PC-3 (cell line): ENCODE measurements around the gene GAP43. TPM values are rescaled to one million over a fixed set of nuclear protein-coding genes. Genes with fewer than 3 reads are reported as not detected.

ENCODE experiments used
- ATAC-seq: fragments of 200-7000 bp; cut with Tn5 transposase; 2 replicates; pipeline ENCODE4 v1.9.1; 2020; ENCODE audit warnings: mild to moderate bottlenecking, moderate library complexity
- BruUV-seq: library from RNA; stranded (reverse); fragments of 400-500 nt; replicated peaks from 2 replicates; lab custom pipeline; 2021; lab: Mats Ljungman, UMichigan
- CTCF ChIA-PET: fragments of 300-600 bp; sonication (Branson Sonifier 250); formaldehyde crosslinking; loops from one replicate; lab custom pipeline; 2022; ENCODE audit warnings: antibody characterized with exemption; lab: Charles Lee
- POLR2A ChIA-PET: fragments of 300-600 bp; sonication (Branson Sonifier 250); formaldehyde crosslinking; loops from one replicate; lab custom pipeline; 2022; ENCODE audit warnings: antibody characterized with exemption; ENCODE audit not compliant: unreplicated experiment; lab: Charles Lee
- DNase-seq: peaks from one replicate; pipeline ENCODE4 v3.0.0-alpha.2; 2015
- H2AFZ ChIP-seq: fragments of 300-600 bp; sonication (generic); 2 replicates; pipeline ENCODE4 v1.6.0; 2016; ENCODE audit warnings: antibody characterized with exemption, low read length
- H3F3A ChIP-seq: fragments of 300-600 bp; sonication (generic); one replicate; pipeline ENCODE4 v1.6.0; 2017; ENCODE audit warnings: antibody characterized with exemption, low read length, control low read depth, mild to moderate bottlenecking; ENCODE audit not compliant: unreplicated experiment
- H3K27ac ChIP-seq: fragments of 300-600 bp; sonication (generic); 2 replicates; pipeline ENCODE4 v1.5.1; 2016; ENCODE audit warnings: mild to moderate bottlenecking, low read length
- H3K27me3 ChIP-seq: fragments of 300-600 bp; sonication (generic); 2 replicates; pipeline ENCODE4 v1.6.1; 2016; ENCODE audit warnings: low read length, mixed read lengths
- H3K36me3 ChIP-seq: fragments of 300-600 bp; sonication (generic); 2 replicates; pipeline ENCODE4 v1.6.1; 2016; ENCODE audit warnings: low read depth, mixed run types, low read length, mixed read lengths
- H3K4me1 ChIP-seq: fragments of 300-600 bp; sonication (generic); 2 replicates; pipeline ENCODE4 v1.5.1; 2016; ENCODE audit warnings: low read length; ENCODE audit not compliant: insufficient read depth
- H3K4me2 ChIP-seq: fragments of 300-600 bp; sonication (generic); 2 replicates; pipeline ENCODE4 v1.6.0; 2016; ENCODE audit warnings: low read length
- H3K4me3 ChIP-seq: fragments of 300-600 bp; sonication (generic); 2 replicates; pipeline ENCODE4 v1.5.1; 2016; ENCODE audit warnings: mild to moderate bottlenecking, low read length, mixed read lengths
- H3K79me2 ChIP-seq: fragments of 300-600 bp; sonication (generic); 2 replicates; pipeline ENCODE4 v1.6.1; 2017; ENCODE audit warnings: low read length, mixed read lengths
- H3K9ac ChIP-seq: fragments of 300-600 bp; sonication (generic); 2 replicates; pipeline ENCODE4 v1.6.0; 2016; ENCODE audit warnings: mild to moderate bottlenecking, low read length
- H3K9me2 ChIP-seq: fragments of 300-600 bp; sonication (generic); replicated peaks from 2 replicates; pipeline ENCODE4 v1.6.1; 2016; ENCODE audit warnings: mixed run types, low read length, mixed read lengths
- H3K9me3 ChIP-seq: fragments of 300-600 bp; sonication (generic); 2 replicates; pipeline ENCODE4 v1.6.1; 2016; ENCODE audit warnings: low read length, mixed read lengths
- H4K20me1 ChIP-seq: fragments of 300-600 bp; sonication (generic); 2 replicates; pipeline ENCODE4 v1.6.1; 2016; ENCODE audit warnings: low read length, mixed read lengths
- EZH2 ChIP-seq: fragments of 300-600 bp; sonication (generic); IDR thresholded peaks from one replicate; pipeline ENCODE4 v1.6.1; 2017; ENCODE audit warnings: antibody characterized with exemption, mild to moderate bottlenecking, low read length; ENCODE audit not compliant: unreplicated experiment
- EZH2phosphoT487 ChIP-seq: fragments of 300-600 bp; sonication (generic); IDR thresholded peaks from 2 replicates; pipeline ENCODE4 v1.6.1; 2018; ENCODE audit warnings: mild to moderate bottlenecking, antibody characterized with exemption, low read length, borderline replicate concordance
- intact Hi-C: fragments of 100-400 bp; cut with micrococcal nuclease; formaldehyde crosslinking; loops from 2 replicates; pipeline ENCODE4 v1.9.0; 2023
- total RNA-seq: library from RNA; depleted of rRNA; stranded (reverse); fragments of >200 nt; gene quantifications from 2 replicates; pipeline ENCODE4 v1.2.3, GENCODE V29; 2014
- TF ChIP-seq, protein P1 (sequence below): fragments of 300-600 bp; sonication (generic); conservative IDR thresholded peaks from 2 replicates; pipeline ENCODE4 v1.5.1; 2017; ENCODE audit warnings: antibody characterized with exemption, low read depth, mild to moderate bottlenecking, low read length

GAP43 gene
- total RNA-seq, 1 experiment from 2014 or later: not detected

- Histone ChIP-seq H3K9ac (no peak overlapping the region), H3K4me2 (no peak overlapping the region), H3K4me3 (no peak overlapping the region), H3K9me3 (no peaks in the 10 kb centered on the region), H2AFZ (no peak overlapping the region), H3K27ac (no peak overlapping the region), H3K79me2 (no peaks in the 10 kb centered on the region), H3K9me2 (no peaks in the 10 kb centered on the region), H3K4me1 (no peaks in the 10 kb centered on the region), H4K20me1 (no peaks in the 10 kb centered on the region), H3K27me3 (peaks cover 37% of the 10 kb centered on the region), H3F3A (no peaks in the 10 kb centered on the region), H3K36me3 (no peaks in the 10 kb centered on the region)
- ChIA-PET POLR2A (interaction anchor here (0.5 kb wide), 1 partner anchor 457 kb away, joined by 6 read pairs; no protein-coding TSS in a partner anchor), CTCF (no interaction called here)
- ATAC-seq (no peak), DNase-seq (no peak)
- no TSS peak for BruUV-seq
- TF ChIP-seq EZH2phosphoT487 (no peak), EZH2 (no peak)
- TF ChIP-seq, protein P1, sequence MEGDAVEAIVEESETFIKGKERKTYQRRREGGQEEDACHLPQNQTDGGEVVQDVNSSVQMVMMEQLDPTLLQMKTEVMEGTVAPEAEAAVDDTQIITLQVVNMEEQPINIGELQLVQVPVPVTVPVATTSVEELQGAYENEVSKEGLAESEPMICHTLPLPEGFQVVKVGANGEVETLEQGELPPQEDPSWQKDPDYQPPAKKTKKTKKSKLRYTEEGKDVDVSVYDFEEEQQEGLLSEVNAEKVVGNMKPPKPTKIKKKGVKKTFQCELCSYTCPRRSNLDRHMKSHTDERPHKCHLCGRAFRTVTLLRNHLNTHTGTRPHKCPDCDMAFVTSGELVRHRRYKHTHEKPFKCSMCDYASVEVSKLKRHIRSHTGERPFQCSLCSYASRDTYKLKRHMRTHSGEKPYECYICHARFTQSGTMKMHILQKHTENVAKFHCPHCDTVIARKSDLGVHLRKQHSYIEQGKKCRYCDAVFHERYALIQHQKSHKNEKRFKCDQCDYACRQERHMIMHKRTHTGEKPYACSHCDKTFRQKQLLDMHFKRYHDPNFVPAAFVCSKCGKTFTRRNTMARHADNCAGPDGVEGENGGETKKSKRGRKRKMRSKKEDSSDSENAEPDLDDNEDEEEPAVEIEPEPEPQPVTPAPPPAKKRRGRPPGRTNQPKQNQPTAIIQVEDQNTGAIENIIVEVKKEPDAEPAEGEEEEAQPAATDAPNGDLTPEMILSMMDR: no peak
- intact Hi-C loops: no loop called here
Measured at GRCh38 chr3:115651087-115651486, 27.8 kb downstream of the GAP43 start.

GRCh38 chr3:115651599-115651998, 28.3 kb downstream of the GAP43 start:
- no peak overlapping the region for H2AFZ ChIP-seq
- no peak overlapping the region for H3K9ac ChIP-seq
- TF ChIP-seq EZH2phosphoT487: no peak
- TF ChIP-seq EZH2: no peak
- TF ChIP-seq, protein P1: no peak
- no peaks in the 10 kb centered on the region for H4K20me1 ChIP-seq
- H3K4me2 ChIP-seq: no peak overlapping the region
- ATAC-seq (no peak), DNase-seq (no peak)
- H3K9me3 ChIP-seq: no peaks in the 10 kb centered on the region
- H3F3A ChIP-seq: no peaks in the 10 kb centered on the region
- no TSS peak for BruUV-seq
- H3K9me2 ChIP-seq: no peaks in the 10 kb centered on the region
- H3K79me2 ChIP-seq: no peaks in the 10 kb centered on the region
- no peaks in the 10 kb centered on the region for H3K4me1 ChIP-seq
- CTCF ChIA-PET: no interaction called here
- no peak overlapping the region for H3K4me3 ChIP-seq
- peaks cover 37% of the 10 kb centered on the region for H3K27me3 ChIP-seq
- POLR2A ChIA-PET: no interaction called here
- H3K36me3 ChIP-seq: no peaks in the 10 kb centered on the region
- no peak overlapping the region for H3K27ac ChIP-seq
- intact Hi-C loops: no loop called here

- no peaks in the 10 kb centered on the region for H3K79me2 ChIP-seq
- intact Hi-C loops: no loop called here
- peaks cover under 1% of the 10 kb centered on the region for H3K4me1 ChIP-seq
- H3K36me3 ChIP-seq: no peaks in the 10 kb centered on the region
- POLR2A ChIA-PET: no interaction called here
- BruUV-seq: no TSS peak
- no peak overlapping the region for H3K4me2 ChIP-seq
- no peaks in the 10 kb centered on the region for H3K9me2 ChIP-seq
- DNase-seq: no peak
- ATAC-seq: no peak
- CTCF ChIA-PET: no interaction called here
- H3F3A ChIP-seq: no peaks in the 10 kb centered on the region
- TF ChIP-seq, protein P1: no peak
- TF ChIP-seq EZH2 (no peak), EZH2phosphoT487 (no peak)
- no peak overlapping the region for H3K27ac ChIP-seq
- no peak overlapping the region for H2AFZ ChIP-seq
- peaks cover 37% of the 10 kb centered on the region for H3K27me3 ChIP-seq
- no peak overlapping the region for H3K4me3 ChIP-seq
- H3K9ac ChIP-seq: no peak overlapping the region
- H3K9me3 ChIP-seq: no peaks in the 10 kb centered on the region
- no peaks in the 10 kb centered on the region for H4K20me1 ChIP-seq
Measured at GRCh38 chr3:115652738-115653137, 29.4 kb downstream of the GAP43 start.
